ENCODE measurements around the gene ENPP3.

DNA sequence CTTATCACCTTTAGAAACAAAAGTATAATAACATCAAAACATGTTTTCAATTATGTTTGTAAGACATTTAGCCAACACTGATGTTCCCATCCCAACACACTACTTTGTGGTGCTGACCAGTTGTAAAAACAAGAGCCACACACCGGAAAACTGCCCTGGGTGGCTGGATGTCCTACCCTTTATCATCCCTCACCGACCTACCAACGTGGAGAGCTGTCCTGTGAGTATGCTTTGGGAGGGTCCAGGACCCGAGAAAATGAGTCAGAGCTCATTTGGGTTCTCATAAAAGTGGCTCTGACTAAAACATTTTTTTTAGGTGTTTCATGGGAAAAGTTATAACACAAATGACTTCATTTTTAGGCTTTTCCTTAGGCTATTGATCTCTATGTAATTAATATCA, 103.1 kb downstream of the ENPP3 start:
- TF ChIP-seq, protein P1, sequence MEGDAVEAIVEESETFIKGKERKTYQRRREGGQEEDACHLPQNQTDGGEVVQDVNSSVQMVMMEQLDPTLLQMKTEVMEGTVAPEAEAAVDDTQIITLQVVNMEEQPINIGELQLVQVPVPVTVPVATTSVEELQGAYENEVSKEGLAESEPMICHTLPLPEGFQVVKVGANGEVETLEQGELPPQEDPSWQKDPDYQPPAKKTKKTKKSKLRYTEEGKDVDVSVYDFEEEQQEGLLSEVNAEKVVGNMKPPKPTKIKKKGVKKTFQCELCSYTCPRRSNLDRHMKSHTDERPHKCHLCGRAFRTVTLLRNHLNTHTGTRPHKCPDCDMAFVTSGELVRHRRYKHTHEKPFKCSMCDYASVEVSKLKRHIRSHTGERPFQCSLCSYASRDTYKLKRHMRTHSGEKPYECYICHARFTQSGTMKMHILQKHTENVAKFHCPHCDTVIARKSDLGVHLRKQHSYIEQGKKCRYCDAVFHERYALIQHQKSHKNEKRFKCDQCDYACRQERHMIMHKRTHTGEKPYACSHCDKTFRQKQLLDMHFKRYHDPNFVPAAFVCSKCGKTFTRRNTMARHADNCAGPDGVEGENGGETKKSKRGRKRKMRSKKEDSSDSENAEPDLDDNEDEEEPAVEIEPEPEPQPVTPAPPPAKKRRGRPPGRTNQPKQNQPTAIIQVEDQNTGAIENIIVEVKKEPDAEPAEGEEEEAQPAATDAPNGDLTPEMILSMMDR (conservative IDR thresholded peaks at IDR 0.05 in 1 of 2, IDR thresholded peaks at IDR 0.05 in 1 of 2; ENCODE audit: extremely low read depth in 1 of 2, insufficient read depth in 1 of 2, low read depth in 1 of 2, low read length in 2 of 2): no peak
- no peak for TF ChIP-seq EZH2 (IDR thresholded peaks at IDR 0.05; ENCODE audit: borderline replicate concordance, low read length)

Measured in mammary epithelial cell (primary cell).